Measurements from ENCODE around the gene GCNT2.
"Not testable (repeated sequence)": the region's sequence is repeated elsewhere in the genome, so short reads cannot be mapped to it uniquely, and the experiment has no call there.

DNA sequence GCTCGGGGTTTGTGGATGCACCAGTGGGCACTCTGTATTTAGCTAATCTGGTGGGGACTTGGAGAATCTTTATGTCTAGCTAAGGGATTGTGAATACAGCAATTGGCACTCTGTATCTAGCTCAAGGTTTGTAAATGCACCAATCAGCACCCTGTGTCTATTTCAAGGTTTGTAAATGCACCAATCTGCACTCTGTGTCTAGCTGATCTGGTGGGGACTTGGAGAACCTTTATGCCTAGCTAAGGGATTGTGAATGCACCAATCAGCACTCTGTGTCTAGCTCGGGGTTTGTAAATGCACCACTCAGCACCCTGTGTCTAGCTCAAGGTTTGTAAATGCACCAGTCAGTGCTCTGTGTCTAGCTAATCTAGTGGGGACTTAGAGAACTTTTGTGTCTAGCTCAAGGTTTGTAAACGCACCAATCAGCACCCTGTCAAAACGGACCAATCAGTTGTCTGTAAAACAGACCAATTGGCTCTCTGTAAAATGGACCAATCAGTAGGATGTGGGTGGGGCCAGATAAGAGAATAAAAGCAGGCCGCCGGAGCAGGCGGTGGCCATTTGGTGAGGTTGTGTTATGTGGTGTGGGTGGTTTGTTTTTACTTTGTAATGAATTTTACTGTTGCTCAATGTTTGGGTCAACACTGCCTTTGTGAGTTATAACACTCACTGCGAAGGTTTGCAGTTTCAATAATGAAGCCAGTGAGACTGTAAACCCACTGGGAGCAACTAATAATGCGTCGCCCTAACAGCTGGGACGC is 139.5 kb downstream of the GCNT2 start:
- TF ChIP-seq, protein P1, sequence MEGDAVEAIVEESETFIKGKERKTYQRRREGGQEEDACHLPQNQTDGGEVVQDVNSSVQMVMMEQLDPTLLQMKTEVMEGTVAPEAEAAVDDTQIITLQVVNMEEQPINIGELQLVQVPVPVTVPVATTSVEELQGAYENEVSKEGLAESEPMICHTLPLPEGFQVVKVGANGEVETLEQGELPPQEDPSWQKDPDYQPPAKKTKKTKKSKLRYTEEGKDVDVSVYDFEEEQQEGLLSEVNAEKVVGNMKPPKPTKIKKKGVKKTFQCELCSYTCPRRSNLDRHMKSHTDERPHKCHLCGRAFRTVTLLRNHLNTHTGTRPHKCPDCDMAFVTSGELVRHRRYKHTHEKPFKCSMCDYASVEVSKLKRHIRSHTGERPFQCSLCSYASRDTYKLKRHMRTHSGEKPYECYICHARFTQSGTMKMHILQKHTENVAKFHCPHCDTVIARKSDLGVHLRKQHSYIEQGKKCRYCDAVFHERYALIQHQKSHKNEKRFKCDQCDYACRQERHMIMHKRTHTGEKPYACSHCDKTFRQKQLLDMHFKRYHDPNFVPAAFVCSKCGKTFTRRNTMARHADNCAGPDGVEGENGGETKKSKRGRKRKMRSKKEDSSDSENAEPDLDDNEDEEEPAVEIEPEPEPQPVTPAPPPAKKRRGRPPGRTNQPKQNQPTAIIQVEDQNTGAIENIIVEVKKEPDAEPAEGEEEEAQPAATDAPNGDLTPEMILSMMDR (IDR thresholded peaks at IDR 0.05; ENCODE audit: low read length) = not testable (repeated sequence)
- not testable (repeated sequence) for TF ChIP-seq EZH2 (IDR thresholded peaks at IDR 0.05; ENCODE audit: borderline replicate concordance, low read length)
